ENCODE measurements around the gene SMARCC1.

Gene SMARCC1

DNA sequence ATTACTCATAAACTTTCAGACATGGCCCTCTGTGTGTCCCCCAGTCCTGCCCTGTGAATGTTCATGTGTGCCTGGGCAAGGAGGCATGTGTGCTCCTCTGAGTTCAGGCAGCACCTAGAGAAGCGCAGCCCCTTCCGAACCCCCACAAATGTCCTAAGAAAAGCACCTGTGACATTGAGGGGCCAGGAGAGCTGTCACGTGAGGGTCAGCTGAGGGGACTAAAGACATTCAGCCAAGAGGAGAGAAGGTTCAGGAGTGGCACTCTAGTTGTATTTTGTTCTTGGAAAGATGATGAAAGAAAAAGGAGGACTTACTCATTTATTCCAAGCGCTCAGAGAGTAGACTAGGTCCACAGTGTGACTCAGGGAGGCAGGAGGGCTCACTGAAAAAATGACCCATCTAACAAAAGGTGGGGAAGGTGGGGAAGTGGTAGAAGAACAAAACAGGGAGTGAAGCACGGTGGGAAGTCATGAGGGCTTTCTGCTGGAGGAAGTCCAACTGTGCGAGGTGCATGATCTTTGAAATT, 240.0 kb downstream of the SMARCC1 start:
- DNase-seq (ENCODE audit: low spot score) = no peak

- no peak for DNase-seq (ENCODE audit: low spot score)
These were observed 241.4 kb downstream of the SMARCC1 start for GRCh38 chr3:47540281-47540680.

DNA sequence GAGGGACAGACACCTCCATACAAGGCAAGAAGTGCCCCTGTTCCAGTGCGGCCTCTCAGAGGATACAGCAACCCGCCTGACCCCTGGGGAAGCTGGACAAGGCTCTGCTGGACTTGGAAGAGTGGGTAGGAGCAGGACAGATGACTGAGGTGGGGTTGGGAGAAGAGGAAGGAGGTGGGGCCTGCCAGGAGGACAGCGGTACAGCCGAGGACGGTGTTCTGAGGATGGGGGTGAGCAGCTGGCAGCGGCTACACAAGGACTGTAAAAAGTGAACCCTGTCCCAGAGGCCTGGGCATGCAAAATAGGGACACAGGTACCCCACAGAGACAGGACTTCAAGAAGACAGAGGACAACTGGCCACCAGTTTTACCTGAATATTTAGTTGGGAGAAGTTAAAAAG, 244.7 kb downstream of the SMARCC1 start:
- DNase-seq (ENCODE audit: low spot score) = no peak

- no peak for DNase-seq (ENCODE audit: low spot score)
These were observed 245.3 kb downstream of the SMARCC1 start for GRCh38 chr3:47536221-47536891.

Measured in cerebellar cortex (tissue), 1 donor.